ENCODE measurements around the gene FGFR1OP2.

DNA sequence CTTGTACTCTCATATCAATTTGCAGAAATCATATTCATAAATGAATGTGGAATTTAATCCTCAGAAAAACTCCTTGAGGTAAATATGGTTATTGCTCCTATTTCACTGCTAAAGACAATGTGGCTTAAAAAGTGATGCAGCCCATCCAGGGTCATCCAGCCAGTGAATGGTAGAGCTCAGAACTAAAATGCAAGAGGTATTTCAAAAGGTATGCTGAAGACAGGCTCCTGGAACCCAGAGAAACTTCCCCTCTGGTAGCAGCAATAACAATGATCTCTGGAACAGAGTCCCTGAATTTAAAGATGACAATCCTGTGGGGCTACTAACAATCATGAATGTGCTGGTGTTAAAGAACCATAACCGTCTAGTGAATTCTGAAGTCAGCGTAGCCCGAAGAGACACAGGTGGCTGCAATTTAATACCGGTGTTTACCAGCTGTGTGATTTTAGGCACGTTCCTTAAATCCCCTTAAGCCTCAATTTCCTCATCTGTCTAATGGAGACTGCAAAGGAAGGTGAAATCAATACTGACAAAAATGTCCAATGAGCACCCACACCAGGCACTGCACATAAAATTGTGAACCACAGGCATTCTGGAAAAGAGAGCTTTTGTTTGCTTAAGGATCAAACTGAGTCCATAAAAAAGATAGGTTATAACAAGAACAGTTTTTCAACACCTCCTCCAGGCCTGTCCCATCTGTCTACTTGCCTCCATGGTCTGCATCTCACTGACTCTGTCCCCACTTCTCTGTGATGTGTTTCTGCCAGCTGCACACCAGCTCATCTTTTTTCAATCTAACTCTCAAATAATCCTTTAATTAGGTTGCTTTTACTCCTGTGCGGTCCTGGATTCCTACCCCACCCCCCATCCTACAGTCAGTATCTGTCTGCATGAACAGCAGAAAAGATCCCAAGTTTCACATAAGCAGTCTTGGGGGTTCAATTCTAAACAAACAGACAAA lies 65.4 kb downstream of the FGFR1OP2 start:
- TF ChIP-seq, protein P1, sequence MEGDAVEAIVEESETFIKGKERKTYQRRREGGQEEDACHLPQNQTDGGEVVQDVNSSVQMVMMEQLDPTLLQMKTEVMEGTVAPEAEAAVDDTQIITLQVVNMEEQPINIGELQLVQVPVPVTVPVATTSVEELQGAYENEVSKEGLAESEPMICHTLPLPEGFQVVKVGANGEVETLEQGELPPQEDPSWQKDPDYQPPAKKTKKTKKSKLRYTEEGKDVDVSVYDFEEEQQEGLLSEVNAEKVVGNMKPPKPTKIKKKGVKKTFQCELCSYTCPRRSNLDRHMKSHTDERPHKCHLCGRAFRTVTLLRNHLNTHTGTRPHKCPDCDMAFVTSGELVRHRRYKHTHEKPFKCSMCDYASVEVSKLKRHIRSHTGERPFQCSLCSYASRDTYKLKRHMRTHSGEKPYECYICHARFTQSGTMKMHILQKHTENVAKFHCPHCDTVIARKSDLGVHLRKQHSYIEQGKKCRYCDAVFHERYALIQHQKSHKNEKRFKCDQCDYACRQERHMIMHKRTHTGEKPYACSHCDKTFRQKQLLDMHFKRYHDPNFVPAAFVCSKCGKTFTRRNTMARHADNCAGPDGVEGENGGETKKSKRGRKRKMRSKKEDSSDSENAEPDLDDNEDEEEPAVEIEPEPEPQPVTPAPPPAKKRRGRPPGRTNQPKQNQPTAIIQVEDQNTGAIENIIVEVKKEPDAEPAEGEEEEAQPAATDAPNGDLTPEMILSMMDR (IDR thresholded peaks at IDR 0.05; ENCODE audit: low read depth, low read length), result no peak
- no peak for TF ChIP-seq POLR2A (IDR thresholded peaks at IDR 0.05; ENCODE audit: extremely low read depth, insufficient read length)
